Suprapubic skin (tissue), 4 donors: ENCODE results near the gene NYAP2.

ENCODE experiments used
- POLR2A ChIP-seq, 2 donors: fragments of 450-650 bp; IDR thresholded peaks; one replicate each; pipeline ENCODE4 v1.6.1; 2017; ENCODE audit warnings: antibody characterized with exemption in 2 of 2, mild to moderate bottlenecking in 2 of 2, moderate library complexity in 2 of 2
- POLR2AphosphoS5 ChIP-seq, 3 donors: sonication (generic); formaldehyde crosslinking; IDR thresholded peaks; one replicate each; pipeline ENCODE4 v1.6.1; 2017; ENCODE audit warnings: antibody characterized with exemption in 3 of 3
- TF ChIP-seq, protein P1 (sequence below), 2 donors: fragments of 200-600 bp in 1 of 2; fragments of 450-650 bp in 1 of 2; sonication (generic) in 1 of 2; IDR thresholded peaks; one replicate each; pipeline ENCODE4 v1.5.1; 2016 to 2019; ENCODE audit warnings: antibody characterized with exemption in 2 of 2, mild to moderate bottlenecking in 1 of 2, moderate library complexity in 1 of 2

DNA sequence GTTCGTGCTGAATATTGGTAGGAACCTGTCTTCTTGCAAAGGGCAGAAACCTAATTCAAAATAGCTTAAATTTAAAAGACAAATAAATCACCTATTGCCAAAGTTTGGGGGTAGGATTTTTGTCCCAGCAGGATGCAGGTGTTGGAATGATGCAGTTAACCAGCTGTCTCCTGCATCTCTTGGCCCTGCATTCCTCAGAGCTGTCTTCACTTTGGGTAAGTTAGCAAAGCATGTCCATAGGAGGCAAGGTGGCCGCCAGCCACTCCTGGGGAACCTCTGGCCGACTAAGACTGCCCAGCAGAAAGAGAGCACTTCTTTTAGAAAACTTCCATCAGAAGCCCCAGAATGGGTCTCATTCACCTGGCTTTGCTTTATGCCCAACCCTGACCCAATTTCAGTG lies 20.5 kb upstream of the NYAP2 start:
- TF ChIP-seq POLR2A (IDR thresholded peaks at IDR 0.05), result no peak
- no peak for TF ChIP-seq POLR2AphosphoS5 (IDR thresholded peaks at IDR 0.05)
- TF ChIP-seq, protein P1, sequence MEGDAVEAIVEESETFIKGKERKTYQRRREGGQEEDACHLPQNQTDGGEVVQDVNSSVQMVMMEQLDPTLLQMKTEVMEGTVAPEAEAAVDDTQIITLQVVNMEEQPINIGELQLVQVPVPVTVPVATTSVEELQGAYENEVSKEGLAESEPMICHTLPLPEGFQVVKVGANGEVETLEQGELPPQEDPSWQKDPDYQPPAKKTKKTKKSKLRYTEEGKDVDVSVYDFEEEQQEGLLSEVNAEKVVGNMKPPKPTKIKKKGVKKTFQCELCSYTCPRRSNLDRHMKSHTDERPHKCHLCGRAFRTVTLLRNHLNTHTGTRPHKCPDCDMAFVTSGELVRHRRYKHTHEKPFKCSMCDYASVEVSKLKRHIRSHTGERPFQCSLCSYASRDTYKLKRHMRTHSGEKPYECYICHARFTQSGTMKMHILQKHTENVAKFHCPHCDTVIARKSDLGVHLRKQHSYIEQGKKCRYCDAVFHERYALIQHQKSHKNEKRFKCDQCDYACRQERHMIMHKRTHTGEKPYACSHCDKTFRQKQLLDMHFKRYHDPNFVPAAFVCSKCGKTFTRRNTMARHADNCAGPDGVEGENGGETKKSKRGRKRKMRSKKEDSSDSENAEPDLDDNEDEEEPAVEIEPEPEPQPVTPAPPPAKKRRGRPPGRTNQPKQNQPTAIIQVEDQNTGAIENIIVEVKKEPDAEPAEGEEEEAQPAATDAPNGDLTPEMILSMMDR (IDR thresholded peaks at IDR 0.05), result no peak
